ENCODE data around the gene IFNA6. TPM values are rescaled to one million over a fixed set of nuclear protein-coding genes. Genes with fewer than 3 reads are reported as not detected.
"Not testable (repeated sequence)": the region's sequence is repeated elsewhere in the genome, so short reads cannot be mapped to it uniquely, and the experiment has no call there.

The IFNA6 gene
- total RNA-seq, 1 donor from 2014 or later = not detected

GRCh38 chr9:21385131-21385670 is 34.5 kb upstream of the IFNA6 start, which contains the start of gene IFNA2:
IFNA2 (minus strand) TSS chr9:21385398; CDS start chr9:21385329, 69 bp downstream.
- no peak for FAIRE-seq

GRCh38 chr9:21383627-21384026 is 32.9 kb upstream of the IFNA6 start:
- H3K36me3 ChIP-seq (ENCODE audit: control insufficient read depth, insufficient read depth, low read length) = no peaks in the 10 kb centered on the region
- TF ChIP-seq CTCF (IDR thresholded peaks at IDR 0.05; ENCODE audit: insufficient read depth, low read length, severe bottlenecking) = no peak
- H3K4me3 ChIP-seq (ENCODE audit: low read depth, low read length) = no peak overlapping the region
- peaks cover 12% of the 10 kb centered on the region for H3K27me3 ChIP-seq (ENCODE audit: control insufficient read depth, insufficient read depth, low read length)
- FAIRE-seq (no peak), DNase-seq (ENCODE audit: low read depth) (no peak)

More at GRCh38 chr9:21385131-21385670, 34.5 kb upstream of the IFNA6 start, which contains the start of gene IFNA2:
- TF ChIP-seq CTCF (IDR thresholded peaks at IDR 0.05; ENCODE audit: insufficient read depth, low read length, severe bottlenecking) = no peak
- Histone ChIP-seq H3K4me3 (ENCODE audit: low read depth, low read length) (no peak within 1 kb of the TSS), H3K36me3 (ENCODE audit: control insufficient read depth, insufficient read depth, low read length) (no peaks in the 10 kb centered on the region), H3K27me3 (ENCODE audit: control insufficient read depth, insufficient read depth, low read length) (peaks cover 12% of the 10 kb centered on the region)
- DNase-seq (ENCODE audit: low read depth) = no peak

- Histone ChIP-seq H3K4me3 (ENCODE audit: low read depth, low read length) (no peak overlapping the region), H3K27me3 (ENCODE audit: control insufficient read depth, insufficient read depth, low read length) (peaks cover 10% of the 10 kb centered on the region), H3K36me3 (ENCODE audit: control insufficient read depth, insufficient read depth, low read length) (no peaks in the 10 kb centered on the region)
- no peak for TF ChIP-seq CTCF (IDR thresholded peaks at IDR 0.05; ENCODE audit: insufficient read depth, low read length, severe bottlenecking)
- peak; percentile 36 for FAIRE-seq
- peak; percentile 41 for DNase-seq (ENCODE audit: low read depth)
These were observed 31.0 kb upstream of the IFNA6 start for GRCh38 chr9:21381448-21382339.

- H3K36me3 ChIP-seq (ENCODE audit: control insufficient read depth, insufficient read depth, low read length); H3K27me3 ChIP-seq (ENCODE audit: control insufficient read depth, insufficient read depth, low read length); H3K4me3 ChIP-seq (ENCODE audit: low read depth, low read length); FAIRE-seq; DNase-seq (ENCODE audit: low read depth): not testable (repeated sequence)
These were observed 20.8 kb upstream of the IFNA6 start for GRCh38 chr9:21371467-21371866.

- DNase-seq (ENCODE audit: low read depth) = no peak
- no peak for TF ChIP-seq CTCF (IDR thresholded peaks at IDR 0.05; ENCODE audit: insufficient read depth, low read length, severe bottlenecking)
- Histone ChIP-seq H3K4me3 (ENCODE audit: low read depth, low read length) (no peak within 1 kb of the TSS), H3K27me3 (ENCODE audit: control insufficient read depth, insufficient read depth, low read length) (peaks cover 7% of the 10 kb centered on the region), H3K36me3 (ENCODE audit: control insufficient read depth, insufficient read depth, low read length) (no peaks in the 10 kb centered on the region)
- no peak for FAIRE-seq
These were observed 17.3 kb upstream of the IFNA6 start, which contains the start of gene IFNA13 for GRCh38 chr9:21367957-21368356. IFNA13 (minus strand) TSS chr9:21368057; CDS start chr9:21368010, 47 bp downstream.

- not testable (repeated sequence) for H3K4me3 ChIP-seq (ENCODE audit: low read depth, low read length); DNase-seq (ENCODE audit: low read depth); FAIRE-seq; H3K27me3 ChIP-seq (ENCODE audit: control insufficient read depth, insufficient read depth, low read length); H3K36me3 ChIP-seq (ENCODE audit: control insufficient read depth, insufficient read depth, low read length)
These were observed 16.5 kb upstream of the IFNA6 start for GRCh38 chr9:21367169-21367568.
